HepG2 (cell line): ENCODE data around the gene PEPD. TPM values are rescaled to one million over a fixed set of nuclear protein-coding genes. Genes with fewer than 3 reads are reported as not detected.

Experiments
- AGO1 ChIP-seq: fragments of 200-400 bp; formaldehyde crosslinking; IDR thresholded peaks from 2 replicates; pipeline ENCODE4 v1.6.1; 2017; ENCODE audit warnings: mild to moderate bottlenecking, low read depth, low read length, moderate library complexity; ENCODE audit not compliant: poor library complexity, severe bottlenecking
- BCL6 ChIP-seq: IDR thresholded peaks from 2 replicates; pipeline ENCODE4 v1.6.1; 2016; ENCODE audit warnings: missing genetic modification reagents, missing compliant biosample characterization
- CBX5 ChIP-seq: sonication (generic); formaldehyde crosslinking; IDR thresholded peaks from 2 replicates; pipeline ENCODE4 v1.4.0; 2020; ENCODE audit warnings: missing genetic modification reagents, borderline replicate concordance
- CEBPZ ChIP-seq: IDR thresholded peaks from 2 replicates; pipeline ENCODE4 v1.6.1; 2012; ENCODE audit warnings: low read length, improper control_type of control experiment
- ELK4 ChIP-seq: sonication (generic); formaldehyde crosslinking; IDR thresholded peaks from 2 replicates; pipeline ENCODE4 v1.9.0; 2021; ENCODE audit warnings: missing genetic modification reagents, borderline replicate concordance
- FOSL1 ChIP-seq: sonication (generic); formaldehyde crosslinking; IDR thresholded peaks from 2 replicates; pipeline ENCODE4 v1.9.0; 2021; ENCODE audit warnings: missing genetic modification reagents, borderline replicate concordance
- HIC2 ChIP-seq: sonication (generic); formaldehyde crosslinking; IDR thresholded peaks from 2 replicates; pipeline ENCODE4 v1.9.0; 2022; ENCODE audit warnings: low read depth, missing genetic modification reagents
- HOXD1 ChIP-seq: sonication (generic); formaldehyde crosslinking; IDR thresholded peaks from 2 replicates; pipeline ENCODE4 v1.5.0; 2020; ENCODE audit warnings: missing genetic modification reagents
- NFYB ChIP-seq: sonication (generic); formaldehyde crosslinking; IDR thresholded peaks from 2 replicates; pipeline ENCODE4 v1.4.0; 2020; ENCODE audit warnings: missing genetic modification reagents
- POLR2G ChIP-seq: fragments of 200-400 bp; formaldehyde crosslinking; IDR thresholded peaks from 2 replicates; pipeline ENCODE4 v1.6.1; 2018; ENCODE audit warnings: mild to moderate bottlenecking, low read depth, low read length, moderate library complexity
- ZFY ChIP-seq: sonication (generic); formaldehyde crosslinking; IDR thresholded peaks from 2 replicates; pipeline ENCODE4 v1.4.0; 2020; ENCODE audit warnings: missing genetic modification reagents
- ZNF207 ChIP-seq: fragments of 450-650 bp; IDR thresholded peaks from 2 replicates; pipeline ENCODE4 v1.6.1; 2016; ENCODE audit warnings: antibody characterized with exemption, borderline replicate concordance
- ZNF781 ChIP-seq: sonication (generic); formaldehyde crosslinking; IDR thresholded peaks from 2 replicates; pipeline ENCODE4 v1.5.1; 2020; ENCODE audit warnings: borderline replicate concordance, mild to moderate bottlenecking, missing genetic modification reagents; ENCODE audit errors: not compliant biosample characterization
- ZZZ3 ChIP-seq: sonication (generic); formaldehyde crosslinking; IDR thresholded peaks from 2 replicates; pipeline ENCODE4 v1.4.0; 2020; ENCODE audit warnings: missing genetic modification reagents, mild to moderate bottlenecking, borderline replicate concordance
- polyA plus RNA-seq, 8 experiments: library from polyadenylated mRNA; depleted of rRNA in 3 of 8; stranded (reverse) in 7 of 8; unstranded in 1 of 8; fragments of >200 nt; fragmentation: Illumina TruSeq in 4 of 8; extraction: Trizol in 4 of 8; gene quantifications; 2 replicates each; pipeline versions ENCODE4 v1.2.1 to v1.2.3, GENCODE V29; 2011 to 2016; ENCODE audit warnings: low read depth in 4 of 8, missing spikeins in 1 of 8, mixed read lengths in 1 of 8; ENCODE audit not compliant: insufficient read depth in 1 of 8
- total RNA-seq, 5 experiments: library from RNA; depleted of rRNA; stranded (reverse); fragments of >200 nt; fragmentation: Illumina TruSeq; extraction: Trizol; gene quantifications; 2 replicates each; pipeline ENCODE4 v1.2.3, GENCODE V29; 2016; ENCODE audit warnings: low read depth in 1 of 5
- TF ChIP-seq, protein P1 (sequence below): sonication (generic); IDR thresholded peaks from 2 replicates; pipeline ENCODE4 v1.6.1; 2016; ENCODE audit warnings: low read depth, borderline replicate concordance
- TF ChIP-seq, protein P2 (sequence below): IDR thresholded peaks from 2 replicates; pipeline ENCODE4 v1.6.1; 2016; ENCODE audit warnings: mild to moderate bottlenecking
- TF ChIP-seq, protein P3 (sequence below): sonication (generic); formaldehyde crosslinking; IDR thresholded peaks from 2 replicates; pipeline ENCODE4 v1.4.0; 2020; ENCODE audit warnings: missing genetic modification reagents

PEPD gene
- total and polyA plus RNA-seq, 2 of the 13 experiments (the other 11 are each of a cell fraction or from before 2014, with no cell fraction given): 60.7 to 75.1 TPM

- TF ChIP-seq ELK4 (CRISPR knock-in tag) (no peak), AGO1 (no peak), NFYB (CRISPR knock-in tag) (0 out of 2 replicates have a peak, but pooled peaks have one; percentile 26), CEBPZ (no peak), ZFY (CRISPR knock-in tag) (peak; percentile 78), POLR2G (peak; percentile 46; the same call in 1 of the 2 replicates), ZNF781 (CRISPR knock-in tag) (no peak), HOXD1 (no peak; the same call in 1 of the 2 replicates), FOSL1 (CRISPR knock-in tag) (no peak), CBX5 (peak; percentile 23; the same call in 1 of the 2 replicates), ZNF207 (no peak), BCL6 (peak; percentile 100), ZZZ3 (no peak), HIC2 (CRISPR knock-in tag) (peak; percentile 95)
- TF ChIP-seq, protein P1, sequence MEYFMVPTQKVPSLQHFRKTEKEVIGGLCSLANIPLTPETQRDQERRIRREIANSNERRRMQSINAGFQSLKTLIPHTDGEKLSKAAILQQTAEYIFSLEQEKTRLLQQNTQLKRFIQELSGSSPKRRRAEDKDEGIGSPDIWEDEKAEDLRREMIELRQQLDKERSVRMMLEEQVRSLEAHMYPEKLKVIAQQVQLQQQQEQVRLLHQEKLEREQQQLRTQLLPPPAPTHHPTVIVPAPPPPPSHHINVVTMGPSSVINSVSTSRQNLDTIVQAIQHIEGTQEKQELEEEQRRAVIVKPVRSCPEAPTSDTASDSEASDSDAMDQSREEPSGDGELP: peak; percentile 82; the same call in 1 of the 2 replicates
- TF ChIP-seq, protein P2, sequence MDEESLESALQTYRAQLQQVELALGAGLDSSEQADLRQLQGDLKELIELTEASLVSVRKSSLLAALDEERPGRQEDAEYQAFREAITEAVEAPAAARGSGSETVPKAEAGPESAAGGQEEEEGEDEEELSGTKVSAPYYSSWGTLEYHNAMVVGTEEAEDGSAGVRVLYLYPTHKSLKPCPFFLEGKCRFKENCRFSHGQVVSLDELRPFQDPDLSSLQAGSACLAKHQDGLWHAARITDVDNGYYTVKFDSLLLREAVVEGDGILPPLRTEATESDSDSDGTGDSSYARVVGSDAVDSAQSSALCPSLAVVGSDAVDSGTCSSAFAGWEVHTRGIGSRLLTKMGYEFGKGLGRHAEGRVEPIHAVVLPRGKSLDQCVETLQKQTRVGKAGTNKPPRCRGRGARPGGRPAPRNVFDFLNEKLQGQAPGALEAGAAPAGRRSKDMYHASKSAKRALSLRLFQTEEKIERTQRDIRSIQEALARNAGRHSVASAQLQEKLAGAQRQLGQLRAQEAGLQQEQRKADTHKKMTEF (CRISPR knock-in tag): peak; percentile 96
- TF ChIP-seq, protein P3, sequence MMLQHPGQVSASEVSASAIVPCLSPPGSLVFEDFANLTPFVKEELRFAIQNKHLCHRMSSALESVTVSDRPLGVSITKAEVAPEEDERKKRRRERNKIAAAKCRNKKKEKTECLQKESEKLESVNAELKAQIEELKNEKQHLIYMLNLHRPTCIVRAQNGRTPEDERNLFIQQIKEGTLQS (CRISPR knock-in tag): peak; percentile 42; the same call in 1 of the 2 replicates
Observed at GRCh38 chr19:33396701-33397535, 124.7 kb downstream of the PEPD start (continued).
